Measurements from ENCODE around the gene SHISA9.
"Not testable (repeated sequence)": the region's sequence is repeated elsewhere in the genome, so short reads cannot be mapped to it uniquely, and the experiment has no call there.

The SHISA9 gene

DNA sequence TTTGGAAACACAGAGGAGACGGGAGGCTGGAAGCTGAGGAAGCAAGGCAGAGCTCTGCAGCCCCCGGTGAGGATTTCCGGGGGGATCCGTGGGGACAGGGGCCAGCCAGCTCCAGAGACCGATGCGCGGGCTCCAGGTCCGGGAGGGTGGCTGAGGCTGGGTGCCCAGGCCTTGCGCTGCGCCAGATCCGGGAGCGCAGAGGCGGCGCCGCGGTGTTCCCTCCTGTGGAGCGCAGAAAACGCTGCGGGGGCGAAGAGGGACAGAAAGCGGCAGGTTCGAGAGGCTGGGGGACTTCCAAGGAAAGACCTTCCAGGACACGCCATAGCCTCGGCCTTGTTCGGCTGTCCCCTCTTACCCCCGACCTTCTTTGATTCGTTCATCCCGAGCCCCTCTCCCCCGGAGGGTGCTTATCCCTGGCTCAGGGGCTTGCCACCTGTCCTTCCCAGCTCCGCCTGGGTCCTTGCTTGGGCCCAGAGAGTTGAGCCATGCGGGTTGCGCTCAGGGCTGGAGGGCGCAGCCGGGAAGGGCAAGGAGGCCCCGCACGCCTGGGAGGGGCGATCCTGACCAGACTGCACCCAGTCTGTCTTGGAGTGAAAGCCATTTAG, 697 bp upstream of the SHISA9 start:
- no peak for DNase-seq

- DNase-seq: no peak
These were observed 198 bp upstream of the SHISA9 start for GRCh38 chr16:12901204-12901596.

- DNase-seq: no peak
These were observed 1.3 kb downstream of the SHISA9 start for GRCh38 chr16:12902511-12903372.

GRCh38 chr16:12903407-12904328, 2.3 kb downstream of the SHISA9 start:
- no peak for DNase-seq

DNA sequence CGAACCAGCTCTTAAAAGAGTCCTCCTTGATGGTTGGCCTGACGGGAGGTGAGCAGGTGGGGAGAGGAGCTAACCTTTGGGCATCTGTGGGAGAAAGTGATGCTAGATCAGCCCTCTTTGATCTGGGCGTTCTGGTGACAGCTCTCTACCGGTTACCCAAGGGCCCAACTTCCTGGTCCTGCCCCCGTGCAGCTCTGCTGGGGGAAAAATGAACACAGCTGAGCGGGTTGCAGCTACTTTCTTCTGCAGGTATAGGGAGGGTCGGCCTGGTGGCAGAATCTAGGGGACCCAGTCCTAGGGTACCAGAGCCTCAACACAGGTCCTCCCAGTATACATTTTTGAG, 2.9 kb downstream of the SHISA9 start:
- DNase-seq: no peak

- no peak for DNase-seq
These were observed 4.9 kb downstream of the SHISA9 start for GRCh38 chr16:12906271-12906670.

GRCh38 chr16:12906765-12907516, 5.5 kb downstream of the SHISA9 start:
- DNase-seq: no peak

DNA sequence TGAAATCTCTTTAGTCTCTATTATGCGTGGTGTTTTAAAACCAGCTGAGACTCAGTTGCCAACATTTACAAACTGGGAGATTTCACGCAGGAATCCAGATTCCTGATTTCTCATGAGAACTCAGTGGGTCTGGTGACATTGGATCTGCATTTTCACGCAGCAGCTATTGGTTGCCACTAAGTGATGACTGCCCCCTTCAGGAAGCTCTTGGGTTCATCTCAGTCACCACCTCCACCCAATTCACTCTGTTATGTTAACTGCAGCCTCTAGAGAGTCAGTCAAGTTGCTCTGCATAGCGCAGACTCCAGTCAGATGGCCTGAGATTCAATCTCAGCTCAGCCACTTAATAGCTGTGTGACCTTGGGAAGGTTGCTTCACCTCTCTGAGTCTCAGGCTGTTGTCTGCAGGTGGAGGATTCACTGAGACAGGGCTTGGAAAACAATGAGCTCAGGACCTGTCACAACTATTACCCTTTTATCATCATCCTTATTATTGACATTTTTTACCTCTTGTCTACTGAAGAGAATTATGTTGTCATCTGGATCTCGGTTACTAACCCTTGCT, 6.4 kb downstream of the SHISA9 start:
- DNase-seq: no peak

DNA sequence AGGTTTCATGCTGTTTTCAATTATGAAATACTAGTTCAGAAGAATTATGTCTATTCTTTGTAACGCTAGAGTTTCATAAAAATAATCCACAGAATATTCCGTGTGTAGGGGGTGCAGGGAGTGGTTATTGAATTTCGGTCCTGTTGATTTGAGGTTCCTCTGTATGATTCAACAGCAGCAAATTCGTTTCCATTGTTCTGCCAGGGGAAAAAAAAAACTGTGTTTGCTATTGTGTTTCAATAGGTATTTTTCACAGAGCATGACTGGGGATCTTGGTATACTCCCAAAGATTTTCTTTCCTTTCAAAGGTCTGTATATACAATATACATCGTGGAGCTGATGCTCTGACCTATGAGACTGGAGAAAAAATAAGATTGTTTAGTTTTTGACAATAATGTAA, 15.8 kb downstream of the SHISA9 start:
- DNase-seq: no peak

DNA sequence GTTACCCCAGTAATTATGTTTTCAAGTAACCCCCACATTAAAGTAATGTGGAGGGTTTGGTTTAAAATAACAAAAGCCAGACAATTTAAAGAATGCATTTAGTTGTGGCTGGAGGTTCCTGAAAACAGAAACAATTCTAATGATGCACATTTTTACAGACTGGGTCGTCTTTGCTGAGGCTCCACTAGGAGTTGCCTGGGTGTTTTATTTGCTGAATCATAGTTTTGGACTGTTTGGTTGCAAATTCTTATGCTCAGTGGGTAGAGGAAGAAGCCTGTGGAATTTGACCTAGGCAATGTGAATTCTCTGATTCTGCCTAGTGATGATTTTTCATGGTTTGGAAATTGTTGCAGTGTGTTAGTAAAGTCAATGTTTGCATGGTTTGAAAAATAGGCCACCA, 16.3 kb downstream of the SHISA9 start:
- no peak for DNase-seq

DNA sequence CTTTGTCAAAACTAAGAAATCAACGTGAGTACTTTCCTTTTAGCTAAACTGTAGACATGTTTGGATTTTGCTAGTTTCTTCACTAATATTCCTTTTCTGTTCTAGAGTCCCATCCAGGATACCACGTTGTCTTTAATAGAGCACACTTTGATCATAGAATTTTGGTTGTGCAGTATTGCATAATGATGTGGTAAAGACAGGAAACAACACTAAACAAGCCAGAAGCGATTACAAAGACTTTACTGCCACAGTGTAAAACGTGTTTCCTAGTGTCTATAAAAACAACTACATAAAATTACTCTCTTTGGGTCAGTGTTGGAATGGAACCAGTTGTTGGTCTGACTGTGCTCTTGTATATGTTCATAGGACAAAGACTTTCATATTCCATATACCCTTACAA, 19.3 kb downstream of the SHISA9 start:
- no peak for DNase-seq

- not testable (repeated sequence) for DNase-seq
These were observed 22.2 kb downstream of the SHISA9 start for GRCh38 chr16:12923640-12924039.

DNA sequence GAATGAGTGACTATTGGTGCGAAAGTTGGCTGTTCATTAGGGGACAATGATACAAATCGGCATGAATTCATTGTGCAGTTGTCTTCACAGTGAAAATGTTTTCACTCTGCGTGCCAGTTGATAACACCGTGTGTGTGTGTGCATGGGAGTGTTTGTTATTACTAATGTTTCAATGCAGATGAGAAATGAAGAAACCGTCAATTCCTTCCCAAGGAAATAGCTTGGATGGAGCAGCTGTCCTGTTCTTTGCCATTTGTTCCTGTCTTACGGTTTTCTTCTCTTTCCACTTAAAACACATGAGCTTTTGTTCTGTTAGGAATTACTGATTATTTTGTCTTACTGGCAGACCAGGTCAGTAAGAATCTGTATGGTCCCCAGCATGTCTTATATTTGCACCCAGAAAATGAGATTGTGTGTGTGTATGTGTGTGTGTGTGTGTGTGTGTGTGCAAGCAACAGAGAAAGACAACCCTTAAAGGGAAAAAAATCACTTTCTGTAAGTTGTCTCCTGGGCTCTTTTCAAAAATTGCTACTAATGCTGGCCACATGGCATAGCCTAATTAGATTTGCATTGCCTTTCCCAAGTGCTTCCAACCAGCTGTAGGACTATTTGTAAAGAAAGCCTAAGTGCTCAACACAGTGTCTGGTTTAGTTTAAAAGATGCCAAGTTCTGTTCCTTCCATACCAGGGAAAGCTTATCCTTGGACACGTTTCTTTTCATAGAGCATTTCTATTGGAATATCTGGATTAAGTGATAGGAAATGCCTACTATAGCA, 23.8 kb downstream of the SHISA9 start:
- DNase-seq: no peak

- DNase-seq: no peak
These were observed 26.2 kb downstream of the SHISA9 start for GRCh38 chr16:12927591-12927990.

- DNase-seq: no peak
These were observed 29.5 kb downstream of the SHISA9 start for GRCh38 chr16:12930881-12931280.

DNA sequence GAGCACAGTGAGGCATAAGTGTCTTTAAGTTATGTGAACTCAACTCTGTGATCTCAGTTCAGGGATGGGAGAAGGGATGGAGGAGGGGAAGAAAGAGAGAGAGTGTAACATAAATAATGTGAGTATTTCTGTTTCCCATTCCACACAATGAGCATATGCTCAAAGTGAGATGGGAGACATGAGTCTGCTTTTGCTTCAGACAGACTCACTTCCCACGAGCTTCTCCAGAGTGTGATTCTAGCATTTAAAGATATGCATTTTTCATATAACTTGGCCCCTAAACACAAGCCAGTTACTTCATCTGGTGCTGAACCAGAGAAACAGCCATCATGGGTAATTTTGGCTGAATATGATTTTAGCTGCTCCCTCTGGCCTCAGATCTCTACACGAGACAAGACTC, 35.0 kb downstream of the SHISA9 start:
- no peak for DNase-seq

GRCh38 chr16:12941896-12942295, 40.5 kb downstream of the SHISA9 start:
- no peak for DNase-seq

DNA sequence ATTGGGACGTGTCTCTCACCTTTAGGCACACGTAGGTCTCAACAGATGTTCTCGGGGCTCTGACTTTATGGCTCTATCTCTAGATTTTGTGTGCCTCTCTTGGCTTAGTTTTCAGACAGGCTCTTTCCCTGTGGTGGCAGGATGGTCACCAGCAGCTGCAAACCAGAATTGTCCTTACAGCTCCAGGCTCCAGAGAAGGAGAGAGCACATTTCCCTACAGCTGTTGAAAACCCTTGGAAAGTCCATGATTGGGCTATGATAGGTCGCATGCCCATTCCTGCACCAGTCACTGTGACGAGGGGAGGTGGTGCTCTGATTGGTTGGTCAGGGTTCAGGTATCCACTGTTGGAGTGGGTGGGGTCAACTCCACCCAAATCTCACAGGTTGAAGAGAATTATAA, 41.5 kb downstream of the SHISA9 start:
- no peak for DNase-seq

- no peak for DNase-seq
These were observed 42.9 kb downstream of the SHISA9 start for GRCh38 chr16:12944300-12944699.

GRCh38 chr16:12951392-12951791, 50.0 kb downstream of the SHISA9 start:
- no peak for DNase-seq

GRCh38 chr16:12951976-12952375, 50.6 kb downstream of the SHISA9 start:
- no peak for DNase-seq

DNA sequence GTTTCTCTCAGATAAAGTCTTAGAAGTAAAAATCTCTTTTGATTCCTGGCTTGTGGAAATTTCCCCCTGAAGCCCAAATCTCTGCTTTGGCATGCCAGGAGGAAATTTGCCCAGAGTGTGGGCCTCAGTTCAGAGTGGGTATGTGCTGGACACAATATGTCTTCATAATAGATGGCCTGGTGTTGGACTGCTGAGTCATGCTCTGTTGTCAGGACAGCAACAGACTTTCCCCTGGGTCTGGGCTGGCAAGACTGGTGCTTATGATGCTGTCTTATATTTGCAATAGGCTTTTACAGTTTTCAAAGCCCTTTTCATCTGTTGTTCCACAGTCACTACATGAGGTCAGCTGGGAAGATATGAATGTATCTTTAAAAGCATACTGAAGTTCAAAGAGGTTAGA, 57.0 kb downstream of the SHISA9 start:
- no peak for DNase-seq
